OCI-LY3 (cell line): ENCODE measurements around the gene RAB11FIP4.

Experiments used
- EZH2phosphoT487 ChIP-seq: fragments of 200-600 bp; shearing (Covaris generic); IDR thresholded peaks from 2 replicates; pipeline ENCODE4 v1.6.1; 2018; ENCODE audit warnings: antibody characterized with exemption, mixed run types, low read depth
- TF ChIP-seq, protein P1 (sequence below): fragments of 200-600, 300-600 bp; sonication (generic); IDR thresholded peaks from 2 replicates; pipeline ENCODE4 v1.5.1; 2014; ENCODE audit warnings: antibody characterized with exemption, low read length, low read depth

GRCh38 chr17:31524926-31525800, 133.7 kb downstream of the RAB11FIP4 start:
- TF ChIP-seq, protein P1, sequence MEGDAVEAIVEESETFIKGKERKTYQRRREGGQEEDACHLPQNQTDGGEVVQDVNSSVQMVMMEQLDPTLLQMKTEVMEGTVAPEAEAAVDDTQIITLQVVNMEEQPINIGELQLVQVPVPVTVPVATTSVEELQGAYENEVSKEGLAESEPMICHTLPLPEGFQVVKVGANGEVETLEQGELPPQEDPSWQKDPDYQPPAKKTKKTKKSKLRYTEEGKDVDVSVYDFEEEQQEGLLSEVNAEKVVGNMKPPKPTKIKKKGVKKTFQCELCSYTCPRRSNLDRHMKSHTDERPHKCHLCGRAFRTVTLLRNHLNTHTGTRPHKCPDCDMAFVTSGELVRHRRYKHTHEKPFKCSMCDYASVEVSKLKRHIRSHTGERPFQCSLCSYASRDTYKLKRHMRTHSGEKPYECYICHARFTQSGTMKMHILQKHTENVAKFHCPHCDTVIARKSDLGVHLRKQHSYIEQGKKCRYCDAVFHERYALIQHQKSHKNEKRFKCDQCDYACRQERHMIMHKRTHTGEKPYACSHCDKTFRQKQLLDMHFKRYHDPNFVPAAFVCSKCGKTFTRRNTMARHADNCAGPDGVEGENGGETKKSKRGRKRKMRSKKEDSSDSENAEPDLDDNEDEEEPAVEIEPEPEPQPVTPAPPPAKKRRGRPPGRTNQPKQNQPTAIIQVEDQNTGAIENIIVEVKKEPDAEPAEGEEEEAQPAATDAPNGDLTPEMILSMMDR: peak; percentile 84
- TF ChIP-seq EZH2phosphoT487: no peak
